CD1c-positive myeloid dendritic cell (primary cell): Measurements from ENCODE around the gene DOCK2.

Experiments
- DNase-seq: peaks from one replicate; pipeline ENCODE4 v3.0.0-alpha.2; 2016; ENCODE audit errors: extremely low spot score

DOCK2 gene

DNA sequence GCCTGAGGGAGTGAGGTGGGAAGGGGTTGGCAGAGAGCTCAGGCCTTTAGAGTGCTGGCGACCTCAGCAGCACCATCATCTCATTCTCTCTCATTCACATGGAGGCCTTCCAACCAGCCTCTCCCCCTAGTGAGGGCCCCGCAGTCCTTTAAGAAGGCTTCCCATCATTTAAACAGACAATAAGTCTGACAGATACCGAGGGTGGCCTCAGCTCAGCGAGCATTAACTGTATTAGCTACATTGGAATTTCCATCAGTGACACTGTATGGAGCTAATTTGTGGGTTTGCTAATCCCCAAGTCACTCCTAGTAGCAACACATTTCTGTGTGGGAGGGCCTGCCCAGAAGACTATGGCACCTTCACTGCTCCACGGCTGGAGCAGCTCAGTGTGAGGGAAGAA is 267.4 kb downstream of the DOCK2 start:
- DNase-seq = no peak

DNA sequence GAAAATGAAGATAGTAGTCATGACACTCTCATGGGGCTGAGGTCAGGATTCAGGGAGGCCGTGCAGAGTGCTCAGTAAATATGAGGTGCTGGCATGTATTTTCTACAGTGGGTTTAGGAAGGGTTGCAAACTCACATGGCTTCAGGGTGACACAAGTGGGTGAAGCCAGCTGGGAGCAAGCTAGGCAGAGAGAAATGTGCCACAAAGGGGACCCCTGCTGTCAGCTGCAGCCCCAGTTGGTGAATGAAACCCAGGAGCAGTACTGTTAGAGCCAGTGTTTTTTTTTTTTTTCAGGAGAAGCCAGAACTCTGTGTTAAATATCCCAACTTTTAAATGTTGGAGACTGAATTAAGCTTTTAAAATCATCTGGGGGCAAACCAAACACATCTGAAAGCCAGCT is 267.9 kb downstream of the DOCK2 start:
- no peak for DNase-seq

DNA sequence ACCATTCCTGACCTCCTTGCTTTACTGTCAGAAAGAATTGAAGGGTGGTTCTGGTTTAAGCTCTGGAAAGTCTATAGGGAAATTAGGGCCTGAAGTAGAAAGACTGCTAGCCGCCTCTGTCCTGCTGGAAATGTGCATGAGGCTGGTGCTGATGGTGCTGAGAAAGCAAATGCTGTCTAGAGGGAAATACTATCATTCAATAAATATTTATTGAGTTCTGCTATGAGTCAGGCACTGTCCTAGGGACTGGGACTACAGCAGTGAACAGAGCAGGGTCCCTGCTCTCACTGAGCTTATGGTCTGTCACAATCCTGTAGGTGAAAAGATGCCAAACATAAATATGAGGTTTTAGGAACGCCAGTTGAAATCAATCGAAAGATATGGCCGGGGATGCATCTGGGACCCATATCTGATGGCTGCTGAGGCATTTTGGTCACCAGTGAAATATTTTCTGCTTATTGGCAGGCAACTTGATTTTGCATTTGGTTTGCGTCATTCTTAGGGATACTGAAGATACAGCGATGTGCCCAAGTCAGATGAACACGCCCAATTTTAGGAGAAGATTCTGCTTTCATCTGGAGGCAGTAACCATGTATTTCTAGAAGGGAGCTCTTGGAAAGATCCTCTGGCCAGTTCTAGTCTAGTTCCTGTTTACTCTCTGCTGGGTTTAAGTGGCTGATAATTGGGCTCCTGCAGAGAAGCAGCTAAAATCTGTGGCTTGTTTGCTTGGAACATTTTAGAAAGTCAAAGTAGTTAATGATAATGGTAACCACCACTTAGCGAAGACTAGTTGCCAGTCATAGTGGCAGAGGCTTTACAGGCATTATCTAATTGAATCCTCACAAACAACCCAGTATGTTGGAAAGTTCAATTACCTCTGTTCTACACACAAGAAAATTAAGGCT is 269.9 kb downstream of the DOCK2 start:
- DNase-seq = no peak

GRCh38 chr5:169908864-169909263 is 271.8 kb downstream of the DOCK2 start:
- no peak for DNase-seq

GRCh38 chr5:169909945-169910344 is 272.9 kb downstream of the DOCK2 start:
- DNase-seq = no peak

DNA sequence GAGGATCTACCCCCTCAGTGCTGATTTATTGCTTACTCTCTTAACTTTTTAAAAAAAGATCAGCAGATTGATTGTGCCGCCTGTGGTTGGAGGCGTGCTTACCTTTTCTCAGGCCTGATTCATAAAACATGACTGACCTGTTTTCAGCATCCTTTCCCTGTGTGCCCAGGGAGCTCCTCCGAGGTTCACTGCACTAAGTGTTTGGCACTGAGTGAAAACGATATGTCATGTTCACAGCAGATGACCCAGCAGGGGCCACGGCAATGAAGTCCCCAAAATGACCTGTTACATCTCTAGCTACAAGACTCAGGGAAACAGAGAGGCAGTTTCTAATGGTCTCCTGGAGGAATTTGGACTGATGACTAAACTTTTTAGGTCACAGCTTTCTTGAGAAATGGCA is 273.3 kb downstream of the DOCK2 start:
- no peak for DNase-seq

DNA sequence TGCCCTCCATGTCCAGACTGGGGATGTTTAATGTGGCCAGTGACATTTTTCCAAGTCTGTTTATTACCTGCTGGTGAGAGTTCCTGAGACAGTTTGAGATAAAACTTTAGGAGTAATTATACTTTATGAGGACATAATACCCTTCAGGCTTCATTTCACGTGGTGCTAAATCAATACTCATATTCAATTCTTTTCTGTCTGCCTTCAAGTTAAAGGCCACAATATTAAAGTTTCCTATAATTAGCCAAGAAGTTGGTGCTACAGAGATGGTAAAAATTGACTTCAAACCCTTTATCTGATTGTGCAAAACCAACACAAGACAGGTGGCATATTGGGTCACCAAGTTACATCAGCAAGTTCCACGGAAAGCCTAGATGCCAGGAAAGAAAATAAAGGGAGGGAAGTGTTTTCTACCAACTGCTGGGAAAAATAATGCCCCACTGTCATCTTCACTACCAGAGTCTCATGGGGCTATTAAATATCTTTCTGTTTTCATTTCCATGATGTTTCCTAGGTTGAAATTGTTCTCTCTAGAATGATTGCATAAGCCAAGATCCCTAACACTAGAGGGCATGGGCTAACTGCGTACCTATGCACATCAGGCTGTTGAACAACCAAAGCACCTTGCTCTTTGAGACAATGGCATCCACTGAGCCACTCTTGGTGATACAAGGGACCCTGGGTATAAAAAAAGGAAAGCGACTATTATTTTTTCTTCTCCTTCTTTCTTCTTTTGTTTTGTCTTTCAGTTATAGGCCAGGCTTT is 274.6 kb downstream of the DOCK2 start:
- no peak for DNase-seq

DNA sequence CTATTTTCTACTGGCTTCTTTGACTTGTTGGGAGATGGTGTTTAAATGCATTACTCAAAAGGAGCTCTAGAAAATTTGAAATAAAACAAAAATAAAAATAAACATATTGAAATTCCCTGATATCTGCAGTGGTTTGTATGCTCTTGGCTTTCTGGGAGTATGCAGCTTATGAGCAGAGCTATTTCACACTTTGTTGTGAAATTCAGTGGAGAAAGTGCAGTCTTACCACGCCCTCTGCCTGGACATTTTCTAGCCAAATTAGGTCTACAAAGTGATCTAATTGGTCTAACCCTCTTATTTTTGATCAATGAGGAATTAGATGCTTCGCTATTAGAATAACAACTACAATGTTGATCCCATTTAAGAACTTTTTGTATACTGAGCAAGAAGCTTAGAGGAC is 276.4 kb downstream of the DOCK2 start:
- no peak for DNase-seq

- DNase-seq = no peak
These were observed 277.7 kb downstream of the DOCK2 start for GRCh38 chr5:169914766-169915165.

DNA sequence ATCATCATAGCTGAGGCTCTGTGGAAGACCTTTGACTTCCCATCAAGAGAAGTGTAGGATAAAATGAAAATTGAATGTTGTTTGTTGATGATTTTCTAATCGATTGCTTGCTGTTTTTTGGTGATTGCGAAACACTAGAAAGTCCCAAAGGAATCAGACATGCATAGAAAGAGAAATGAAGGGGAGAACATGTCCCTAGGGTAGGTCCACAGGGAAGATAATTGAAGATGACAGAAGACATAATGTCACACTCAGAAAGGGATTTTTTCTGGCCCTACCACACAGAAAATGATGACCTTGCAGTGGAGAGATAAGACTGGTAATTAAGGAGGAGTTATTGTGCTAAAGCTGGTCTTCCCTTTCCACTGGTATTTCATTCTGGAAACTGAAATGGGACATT is 280.4 kb downstream of the DOCK2 start:
- no peak for DNase-seq

- DNase-seq = no peak
These were observed 281.2 kb downstream of the DOCK2 start for GRCh38 chr5:169918228-169918627.

GRCh38 chr5:169920474-169920873 is 283.4 kb downstream of the DOCK2 start:
- no peak for DNase-seq

DNA sequence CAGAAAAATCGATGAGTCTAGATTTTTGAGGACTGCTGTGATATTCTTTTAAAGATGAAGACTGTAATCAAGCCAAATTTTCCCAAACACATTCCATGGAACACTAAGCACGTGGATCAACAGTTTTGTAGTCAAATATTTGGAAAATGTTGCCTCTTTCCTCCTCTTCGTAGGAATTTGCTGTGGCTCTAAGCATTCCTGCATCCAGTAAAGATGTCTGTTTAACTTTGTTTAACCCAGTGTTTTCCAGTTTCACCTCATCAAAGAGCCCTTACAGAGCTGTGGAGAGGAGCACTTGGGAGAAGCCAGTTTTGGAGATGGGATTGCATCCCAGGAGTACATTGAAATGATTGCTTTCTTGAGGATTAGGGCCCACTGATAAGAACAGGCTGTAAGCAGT is 284.3 kb downstream of the DOCK2 start:
- no peak for DNase-seq

GRCh38 chr5:169921949-169922348 is 284.9 kb downstream of the DOCK2 start:
- no peak for DNase-seq

- no peak for DNase-seq
These were observed 285.4 kb downstream of the DOCK2 start for GRCh38 chr5:169922474-169922873.

GRCh38 chr5:169923988-169924387 is 286.9 kb downstream of the DOCK2 start:
- no peak for DNase-seq

GRCh38 chr5:169933127-169933526 is 296.1 kb downstream of the DOCK2 start:
- DNase-seq = no peak

DNA sequence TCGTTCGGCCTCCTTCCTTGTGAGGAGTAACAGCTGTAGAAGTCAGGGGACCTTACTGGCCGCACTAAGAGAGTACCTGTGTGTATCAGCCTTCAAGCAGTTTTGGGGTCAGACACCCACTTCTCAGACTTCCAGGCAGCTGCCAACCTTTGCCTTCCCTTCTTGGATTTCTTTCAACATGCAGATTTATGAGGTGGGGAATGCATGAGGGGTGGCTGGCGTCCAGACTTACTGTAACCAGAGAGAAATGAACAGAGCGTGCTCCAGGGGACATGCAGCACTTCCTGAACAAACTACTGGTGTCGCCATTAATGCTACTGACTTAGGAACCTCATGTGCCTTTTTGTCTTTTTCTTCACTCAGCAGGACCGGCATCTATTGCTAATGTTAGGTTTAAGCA is 296.5 kb downstream of the DOCK2 start:
- DNase-seq = no peak

DNA sequence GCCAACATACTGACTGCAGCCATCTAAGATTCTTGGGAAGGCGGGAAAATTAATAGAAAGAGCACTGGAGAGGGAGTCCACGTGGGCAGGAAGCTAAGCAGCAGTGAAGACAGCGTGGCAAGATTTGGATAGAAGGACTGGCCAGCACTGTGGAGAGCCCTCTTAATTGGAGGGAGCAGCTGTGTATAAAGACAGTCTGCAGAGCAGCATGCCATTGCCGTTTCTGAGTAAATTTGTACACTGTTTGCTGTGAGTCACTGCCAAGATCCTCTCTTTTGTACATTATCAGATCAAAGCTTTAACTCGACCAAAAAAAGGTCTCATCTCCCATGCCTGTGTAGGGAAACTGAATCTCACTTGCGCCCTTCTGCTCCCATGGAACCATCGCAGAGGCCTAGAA is 297.9 kb downstream of the DOCK2 start:
- DNase-seq = no peak

DNA sequence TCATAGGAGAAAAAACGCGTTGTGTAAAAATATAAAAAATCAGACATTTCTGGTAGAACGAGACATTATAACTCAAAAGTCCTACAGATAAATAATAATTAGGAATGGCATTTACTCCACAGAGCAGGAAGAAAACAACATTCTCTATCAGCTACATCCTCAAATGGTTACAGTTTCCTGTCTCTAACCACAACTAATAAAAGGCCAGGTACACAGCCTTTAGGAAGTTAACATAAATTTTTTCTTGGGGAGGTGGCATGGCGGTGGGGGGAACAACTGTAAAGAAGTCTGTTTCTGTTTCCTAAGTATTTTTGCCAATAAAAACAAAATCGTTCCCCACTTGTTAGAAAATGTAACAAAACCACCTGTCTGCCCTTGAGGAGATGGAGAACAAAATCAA is 298.7 kb downstream of the DOCK2 start:
- DNase-seq = no peak

- DNase-seq = no peak
These were observed 301.4 kb downstream of the DOCK2 start for GRCh38 chr5:169938439-169938838.

- no peak for DNase-seq
These were observed 302.7 kb downstream of the DOCK2 start for GRCh38 chr5:169939731-169940130.

- DNase-seq = no peak
These were observed 304.5 kb downstream of the DOCK2 start for GRCh38 chr5:169941542-169941941.
